ENCODE data around the gene ENDOU.

DNA sequence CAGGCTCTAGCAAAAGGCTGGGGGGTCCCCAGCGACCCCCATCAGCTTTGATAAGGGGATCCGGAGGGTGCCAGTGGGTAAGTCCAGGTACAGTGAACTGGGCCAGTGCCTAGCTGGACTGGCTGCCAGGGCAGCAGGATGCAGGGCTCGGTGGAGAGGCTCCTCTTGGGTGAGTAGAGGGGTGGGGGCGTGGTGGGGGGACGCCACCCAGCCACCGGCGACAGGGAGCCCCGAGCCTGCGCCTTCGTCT lies 33.2 kb upstream of the ENDOU start:
- TF ChIP-seq, protein P1, sequence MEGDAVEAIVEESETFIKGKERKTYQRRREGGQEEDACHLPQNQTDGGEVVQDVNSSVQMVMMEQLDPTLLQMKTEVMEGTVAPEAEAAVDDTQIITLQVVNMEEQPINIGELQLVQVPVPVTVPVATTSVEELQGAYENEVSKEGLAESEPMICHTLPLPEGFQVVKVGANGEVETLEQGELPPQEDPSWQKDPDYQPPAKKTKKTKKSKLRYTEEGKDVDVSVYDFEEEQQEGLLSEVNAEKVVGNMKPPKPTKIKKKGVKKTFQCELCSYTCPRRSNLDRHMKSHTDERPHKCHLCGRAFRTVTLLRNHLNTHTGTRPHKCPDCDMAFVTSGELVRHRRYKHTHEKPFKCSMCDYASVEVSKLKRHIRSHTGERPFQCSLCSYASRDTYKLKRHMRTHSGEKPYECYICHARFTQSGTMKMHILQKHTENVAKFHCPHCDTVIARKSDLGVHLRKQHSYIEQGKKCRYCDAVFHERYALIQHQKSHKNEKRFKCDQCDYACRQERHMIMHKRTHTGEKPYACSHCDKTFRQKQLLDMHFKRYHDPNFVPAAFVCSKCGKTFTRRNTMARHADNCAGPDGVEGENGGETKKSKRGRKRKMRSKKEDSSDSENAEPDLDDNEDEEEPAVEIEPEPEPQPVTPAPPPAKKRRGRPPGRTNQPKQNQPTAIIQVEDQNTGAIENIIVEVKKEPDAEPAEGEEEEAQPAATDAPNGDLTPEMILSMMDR (IDR thresholded peaks at IDR 0.05) = no peak
- no peak for TF ChIP-seq POLR2A (IDR thresholded peaks at IDR 0.05)
- no peak for TF ChIP-seq EP300 (IDR thresholded peaks at IDR 0.05)

Measured in ovary (tissue), 3 donors.